GM21381 (cell line): ENCODE results near the gene SPATA6L.

Experiments
- ATAC-seq: cut with Tn5 transposase; IDR thresholded peaks from one replicate; pipeline ENCODE4 v1.9.1; 2021; ENCODE audit warnings: mild to moderate bottlenecking, moderate library complexity; ENCODE audit not compliant: unreplicated experiment

Gene SPATA6L

DNA sequence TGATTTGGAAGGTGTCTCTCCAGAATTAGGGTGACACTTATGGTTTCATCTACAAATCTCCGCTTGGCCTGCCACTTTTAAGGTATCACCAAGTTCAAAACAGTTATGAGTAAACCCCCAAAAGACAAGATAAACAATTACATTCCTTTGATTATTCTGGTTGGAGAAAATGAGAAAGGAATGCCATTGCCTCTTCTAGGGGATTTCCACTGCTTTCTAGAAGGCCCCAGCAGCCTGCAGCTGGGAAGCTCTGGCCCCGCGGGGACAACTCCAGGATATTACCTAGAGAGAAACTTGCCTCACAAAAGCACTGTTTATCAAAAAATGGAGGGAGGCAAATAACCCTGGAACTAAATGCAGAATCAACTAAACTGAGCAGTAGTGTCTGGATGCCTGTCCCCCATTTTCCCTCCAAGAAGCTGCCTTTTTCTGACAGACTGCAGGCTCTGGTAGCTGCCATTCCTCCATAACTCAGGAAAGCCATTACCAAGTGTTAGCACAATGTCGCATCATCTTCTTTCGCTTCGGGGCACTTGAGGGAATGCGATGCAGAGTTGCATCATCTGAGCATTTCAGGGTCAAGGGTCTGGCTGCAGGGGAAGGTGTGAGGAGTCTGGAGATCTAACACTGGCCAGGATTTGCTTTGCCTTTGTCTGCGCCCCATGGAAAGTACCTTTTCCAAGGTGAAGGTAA lies 75.7 kb downstream of the SPATA6L start:
- no peak for ATAC-seq

DNA sequence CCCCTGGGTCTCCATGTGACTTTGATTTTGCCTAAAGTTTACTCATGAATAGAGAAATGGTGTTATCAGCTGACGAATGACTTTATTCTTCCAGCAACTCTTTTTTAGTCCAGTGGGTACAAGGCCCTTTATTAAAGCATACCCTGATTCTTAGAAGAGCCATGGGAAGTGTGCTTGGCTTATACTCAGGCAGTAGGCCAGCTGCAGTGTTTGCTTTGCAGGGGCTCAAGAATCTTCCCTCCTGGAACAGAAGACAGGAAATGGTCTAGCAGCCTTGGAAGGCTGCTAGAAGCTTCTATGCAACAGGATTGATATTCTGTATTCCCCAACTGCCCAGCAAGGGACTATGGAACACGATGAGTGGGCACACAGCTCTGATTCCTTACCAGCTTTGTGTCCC lies 77.6 kb downstream of the SPATA6L start:
- no peak for ATAC-seq

- ATAC-seq, result no peak
These were observed 81.1 kb downstream of the SPATA6L start for GRCh38 chr9:4585135-4585534.

- no peak for ATAC-seq
These were observed 81.6 kb downstream of the SPATA6L start for GRCh38 chr9:4584636-4585035.

GRCh38 chr9:4583001-4583400 lies 83.3 kb downstream of the SPATA6L start:
- ATAC-seq, result no peak

DNA sequence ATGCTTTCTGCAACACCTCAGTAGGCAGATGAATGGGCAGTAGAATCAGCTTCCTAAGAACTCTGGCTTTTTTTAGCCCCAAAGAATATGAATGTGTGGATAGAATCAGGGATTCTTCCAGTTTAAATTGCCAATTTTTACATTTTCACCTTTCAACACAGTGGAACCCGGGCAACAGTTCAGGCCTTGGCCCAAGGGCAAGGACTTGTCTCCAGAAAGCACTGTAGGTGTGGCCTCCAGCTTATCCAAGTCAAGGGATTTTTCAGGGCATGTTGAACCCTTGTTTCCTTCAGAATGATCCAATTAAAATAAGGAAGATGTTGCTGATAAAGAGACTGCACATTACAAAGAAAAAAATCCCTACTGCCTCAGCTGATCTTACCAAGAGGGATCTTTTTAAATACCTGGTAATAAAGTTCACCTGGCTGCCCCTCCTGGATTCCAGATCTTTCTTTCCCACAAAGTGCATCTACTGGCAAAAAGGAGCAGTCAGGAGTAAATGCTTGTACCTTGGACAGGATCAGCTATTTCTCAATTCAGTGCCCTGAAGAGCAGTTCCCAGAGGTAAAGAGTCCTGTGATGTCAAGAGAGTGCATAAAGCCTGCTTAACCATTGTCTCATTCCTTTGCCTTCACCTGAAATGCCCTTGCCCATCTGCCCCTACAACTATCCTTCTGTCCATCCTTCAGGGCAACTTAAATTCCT lies 84.3 kb downstream of the SPATA6L start:
- no peak for ATAC-seq

DNA sequence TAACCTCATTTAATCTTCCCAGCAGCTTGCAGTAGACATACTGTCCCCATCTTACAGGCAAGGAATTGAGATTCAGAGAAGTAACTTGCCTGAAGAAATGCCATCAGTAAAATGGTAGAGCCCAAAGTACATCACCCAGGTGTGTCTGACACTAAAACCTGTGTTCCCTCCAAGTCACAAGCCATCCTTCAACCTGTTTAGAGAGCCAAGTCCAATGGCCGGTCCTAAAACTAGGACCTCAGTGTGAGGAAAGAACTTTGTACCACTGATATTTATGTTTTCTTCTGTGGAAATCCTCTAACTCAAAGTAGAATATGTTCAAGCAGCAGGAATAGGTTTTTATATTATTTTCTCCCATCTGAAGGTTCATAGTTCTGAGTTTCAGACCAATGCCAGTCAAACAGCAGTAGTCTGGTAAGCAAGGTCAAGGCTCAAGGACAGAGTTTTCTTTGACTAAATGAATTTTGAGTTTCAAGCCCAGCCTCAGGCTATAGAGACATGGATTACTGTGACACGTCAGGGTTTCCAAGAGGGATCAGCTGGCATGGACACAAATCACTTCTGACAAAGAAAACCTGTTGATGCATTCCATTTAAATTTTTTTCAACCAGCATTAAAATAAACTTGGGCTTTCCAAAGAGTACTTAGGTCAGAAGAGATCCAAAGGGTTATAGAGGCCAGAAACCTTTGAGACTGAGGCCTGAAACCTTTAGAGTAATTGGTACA lies 85.1 kb downstream of the SPATA6L start:
- ATAC-seq, result no peak

DNA sequence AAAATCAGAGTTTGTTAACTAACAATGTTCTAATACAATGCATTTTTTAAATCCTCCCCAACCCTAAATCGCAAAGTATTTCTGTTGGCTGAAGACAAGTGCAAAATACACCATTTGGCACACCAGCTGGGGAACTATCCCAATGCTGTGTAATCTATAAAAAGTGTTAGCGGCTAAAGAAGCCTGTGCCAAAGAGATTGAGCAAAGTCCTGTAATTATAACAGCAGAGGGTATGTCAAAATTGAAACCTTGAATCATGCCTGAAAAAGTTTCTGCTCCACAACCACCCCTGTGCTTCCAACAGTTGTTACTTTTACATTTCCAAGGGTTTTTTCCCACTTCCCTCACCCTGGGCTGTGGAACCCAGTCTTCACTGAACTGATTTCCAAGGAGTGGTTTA lies 87.3 kb downstream of the SPATA6L start:
- ATAC-seq, result no peak

DNA sequence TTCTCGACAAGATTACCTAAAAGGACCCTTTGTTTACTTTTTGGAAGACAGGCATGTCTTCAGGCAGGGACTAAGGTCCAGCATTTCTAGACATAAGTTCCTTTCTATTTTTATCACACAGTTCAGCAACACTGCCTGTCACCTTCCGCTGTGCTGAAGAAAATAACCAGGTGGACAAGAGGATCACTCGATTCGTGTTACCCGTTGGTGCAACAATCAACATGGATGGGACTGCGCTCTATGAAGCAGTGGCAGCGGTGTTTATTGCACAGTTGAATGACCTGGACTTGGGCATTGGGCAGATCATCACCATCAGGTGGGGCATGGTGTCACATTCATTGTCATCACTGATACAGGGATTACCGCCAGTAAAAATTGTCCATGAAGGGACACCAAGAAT lies 89.8 kb downstream of the SPATA6L start:
- ATAC-seq, result no peak

DNA sequence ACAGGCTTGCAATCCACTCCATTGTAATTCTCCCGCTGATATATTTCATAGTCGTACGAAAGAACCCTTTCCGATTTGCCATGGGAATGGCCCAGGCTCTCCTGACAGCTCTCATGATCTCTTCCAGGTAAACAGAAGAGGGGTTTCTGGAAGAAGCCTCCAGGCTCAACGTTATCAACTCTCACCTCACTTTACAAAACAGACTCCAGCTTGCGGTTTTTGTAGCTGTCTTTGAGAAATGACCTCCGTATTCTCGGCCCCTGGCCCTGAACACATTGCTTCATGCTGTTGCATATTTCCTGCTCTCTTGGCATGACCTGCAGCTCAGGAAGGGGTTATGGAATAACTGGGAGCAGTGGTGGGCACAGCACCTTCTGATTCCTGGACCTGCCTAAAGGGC lies 90.3 kb downstream of the SPATA6L start:
- no peak for ATAC-seq

- ATAC-seq, result peak; percentile 82
These were observed 91.5 kb downstream of the SPATA6L start for GRCh38 chr9:4574657-4575243.

GRCh38 chr9:4573634-4574389 lies 92.5 kb downstream of the SPATA6L start:
- no peak for ATAC-seq

DNA sequence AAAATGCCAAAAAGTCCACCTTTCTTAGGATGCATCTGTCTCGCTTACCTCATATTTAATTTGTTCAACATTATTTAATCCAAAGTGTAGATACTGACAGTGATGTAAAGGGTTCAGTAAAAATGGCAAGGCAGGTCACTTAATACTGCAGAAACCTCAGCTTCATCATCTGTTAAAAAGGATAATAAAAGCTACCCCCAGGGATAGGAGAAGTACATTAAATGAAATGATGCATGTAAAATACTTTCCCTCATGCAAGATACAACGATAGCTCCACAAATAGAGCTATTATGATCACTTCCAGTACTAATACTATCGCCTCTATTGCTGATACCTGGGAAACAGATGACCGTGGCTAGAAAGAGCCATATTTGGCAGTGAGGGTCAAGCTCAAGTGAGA lies 93.1 kb downstream of the SPATA6L start:
- no peak for ATAC-seq

GRCh38 chr9:4572184-4572826 lies 94.0 kb downstream of the SPATA6L start:
- ATAC-seq, result no peak

DNA sequence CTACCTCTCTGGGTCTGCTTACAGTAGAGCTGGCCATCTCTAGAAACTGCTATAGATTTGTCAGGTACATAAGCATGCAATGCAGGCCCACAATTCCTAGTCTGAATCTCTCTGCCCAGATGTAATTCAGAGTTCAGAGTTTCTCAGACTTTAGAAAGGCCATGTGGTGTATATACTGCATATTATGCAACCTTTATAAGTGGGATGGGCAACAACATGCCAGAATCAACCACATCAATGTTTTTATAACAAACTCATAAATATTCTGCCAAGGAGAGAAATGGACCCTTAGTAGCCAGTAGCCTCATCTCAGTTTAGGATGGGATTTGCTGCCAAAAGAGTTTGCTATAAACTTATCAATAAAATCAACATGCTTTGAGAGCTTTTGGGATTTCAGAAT lies 97.2 kb downstream of the SPATA6L start:
- no peak for ATAC-seq

DNA sequence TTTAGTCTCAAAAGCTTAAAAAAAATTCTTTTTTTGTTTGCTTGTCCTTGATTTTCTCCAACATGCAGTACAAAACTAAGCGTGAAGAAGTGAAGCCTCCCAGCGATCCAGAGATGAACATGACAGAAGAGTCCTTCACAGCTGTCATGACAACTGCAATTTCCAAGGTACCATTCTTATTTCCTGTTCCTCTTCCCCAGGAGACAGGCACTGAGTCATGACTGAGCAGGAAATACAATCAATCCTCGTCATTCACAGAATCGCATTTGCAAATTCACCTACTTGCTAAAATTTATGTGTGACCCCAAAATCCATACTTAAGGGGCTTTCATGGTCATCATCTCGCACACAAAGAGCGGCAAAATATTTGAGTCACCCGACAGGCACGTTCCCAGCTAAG lies 98.7 kb downstream of the SPATA6L start:
- ATAC-seq, result no peak

DNA sequence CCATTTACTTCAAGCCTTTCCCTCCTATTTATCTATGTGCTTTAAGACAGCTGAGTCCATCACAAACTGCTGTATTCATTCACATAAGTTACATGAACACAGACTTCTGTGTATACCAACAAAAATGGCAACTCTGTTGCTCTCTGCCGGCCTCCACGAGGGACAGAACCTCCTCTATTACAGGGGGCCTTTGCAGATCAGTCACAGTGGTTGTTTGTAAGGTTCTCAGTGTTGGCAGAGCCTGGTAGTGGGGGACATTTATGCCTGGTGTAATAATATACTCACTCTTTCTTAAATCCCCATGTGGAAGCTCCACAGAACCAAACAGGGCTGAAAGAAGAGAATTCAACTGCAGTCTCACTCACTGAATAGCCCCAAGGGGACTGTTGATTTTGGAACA lies 99.5 kb downstream of the SPATA6L start:
- ATAC-seq, result no peak

- ATAC-seq, result no peak
These were observed 103.2 kb downstream of the SPATA6L start for GRCh38 chr9:4563105-4563504.

DNA sequence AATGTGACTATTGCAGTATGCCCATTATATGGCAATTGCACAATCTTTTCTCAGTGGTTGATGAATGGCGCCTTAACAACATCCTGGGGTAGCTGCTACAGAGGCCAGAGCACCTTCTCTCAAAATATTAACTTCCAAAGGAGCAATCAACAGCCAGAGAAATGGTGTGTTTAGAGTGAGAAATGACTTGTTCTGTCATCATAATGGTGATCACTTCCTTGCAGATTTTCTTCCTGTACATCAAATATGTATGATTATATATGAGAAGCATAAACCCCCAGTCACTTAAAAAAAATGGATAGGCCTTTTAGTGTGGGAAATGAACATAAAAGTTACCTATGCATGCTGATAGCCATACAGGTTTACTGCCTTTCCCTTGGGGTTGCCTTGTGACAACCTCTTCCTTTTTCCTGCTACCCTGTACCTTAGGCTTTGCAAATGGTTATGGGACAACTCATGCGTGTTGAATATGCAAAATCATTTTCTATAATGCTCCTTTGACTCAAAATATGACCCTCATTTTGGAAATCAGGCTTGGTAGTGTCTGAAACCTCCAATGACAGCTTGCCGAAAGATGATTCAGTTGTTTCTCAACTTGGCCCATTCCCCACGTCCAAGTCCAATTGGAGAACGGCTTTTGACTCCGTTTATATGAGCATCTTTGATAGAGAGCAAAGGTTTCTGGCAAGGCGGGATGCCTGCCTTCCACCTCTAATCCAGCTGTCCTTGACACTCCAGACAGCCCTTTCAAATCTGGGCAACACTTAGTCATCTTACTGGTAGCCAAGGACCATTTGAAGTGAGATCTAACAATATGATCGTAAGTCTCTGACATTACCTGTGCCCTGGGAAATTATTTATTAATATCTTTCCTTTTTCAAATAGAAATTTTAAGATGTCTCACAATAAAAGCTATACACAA lies 106.8 kb downstream of the SPATA6L start:
- peak; percentile 87 for ATAC-seq
